Kidney epithelial cell (primary cell): Measurements from ENCODE around the gene GSTM2. TPM values are rescaled to one million over a fixed set of nuclear protein-coding genes. Genes with fewer than 3 reads are reported as not detected.
"Not testable (repeated sequence)": the region's sequence is repeated elsewhere in the genome, so short reads cannot be mapped to it uniquely, and the experiment has no call there.

ENCODE experiments used
- DNase-seq: peaks from one replicate; pipeline ENCODE4 v3.0.0-alpha.2; 2010; ENCODE audit warnings: low read depth
- H3K27me3 ChIP-seq: 2 replicates; pipeline ENCODE4 v1.6.0; 2011; ENCODE audit warnings: low read length; ENCODE audit not compliant: control insufficient read depth, insufficient read depth
- H3K36me3 ChIP-seq: 2 replicates; pipeline ENCODE4 v1.5.1; 2011; ENCODE audit warnings: low read length; ENCODE audit not compliant: control insufficient read depth, insufficient read depth
- H3K4me3 ChIP-seq: 2 replicates; pipeline ENCODE4 v1.5.1; 2011; ENCODE audit warnings: low read depth, mild to moderate bottlenecking, control low read depth, low read length
- CTCF ChIP-seq: IDR thresholded peaks from 2 replicates; pipeline ENCODE4 v1.5.1; 2011; ENCODE audit warnings: mild to moderate bottlenecking, moderate library complexity, low read length, control low read depth, inconsistent platforms; ENCODE audit not compliant: insufficient read depth, poor library complexity, severe bottlenecking
- total RNA-seq: library from RNA; depleted of rRNA; stranded (reverse); fragments of >200 nt; gene quantifications from 2 replicates; pipeline ENCODE4 v1.2.3, GENCODE V29; 2015

The GSTM2 gene
- total RNA-seq, 1 donor from 2014 or later: 3.8 TPM

- H3K36me3 ChIP-seq: no peaks in the 10 kb centered on the region
- no peak overlapping the region for H3K4me3 ChIP-seq
- no peak for DNase-seq
- H3K27me3 ChIP-seq: no peaks in the 10 kb centered on the region
- TF ChIP-seq CTCF: no peak
These were observed 36.3 kb downstream of the GSTM2 start for GRCh38 chr1:109704173-109704572.

- no peak overlapping the region for H3K4me3 ChIP-seq
- H3K27me3 ChIP-seq: no peaks in the 10 kb centered on the region
- no peak for DNase-seq
- TF ChIP-seq CTCF: no peak
- no peaks in the 10 kb centered on the region for H3K36me3 ChIP-seq
These were observed 37.6 kb downstream of the GSTM2 start for GRCh38 chr1:109705411-109705810.

GRCh38 chr1:109708949-109709348 lies 41.1 kb downstream of the GSTM2 start:
- not testable (repeated sequence) for H3K36me3 ChIP-seq, H3K4me3 ChIP-seq, H3K27me3 ChIP-seq, DNase-seq

GRCh38 chr1:109709822-109710221 lies 42.0 kb downstream of the GSTM2 start:
- not testable (repeated sequence) for DNase-seq, H3K36me3 ChIP-seq, H3K27me3 ChIP-seq, H3K4me3 ChIP-seq

GRCh38 chr1:109711593-109712320 lies 43.9 kb downstream of the GSTM2 start, which contains the start of gene GSTM5:
GSTM5 (plus strand) TSS chr1:109712251; CDS start chr1:109712313, 62 bp downstream.
- not testable (repeated sequence) for H3K27me3 ChIP-seq, H3K4me3 ChIP-seq, DNase-seq, H3K36me3 ChIP-seq

- DNase-seq: no peak
- peaks cover 3% of the 10 kb centered on the region for H3K27me3 ChIP-seq
- H3K36me3 ChIP-seq: no peaks in the 10 kb centered on the region
- no peak for TF ChIP-seq CTCF
- no peak overlapping the region for H3K4me3 ChIP-seq
These were observed 44.5 kb downstream of the GSTM2 start for GRCh38 chr1:109712321-109712864.

- Histone ChIP-seq H3K36me3 (no peaks in the 10 kb centered on the region), H3K27me3 (peaks cover 3% of the 10 kb centered on the region), H3K4me3 (no peak overlapping the region)
- TF ChIP-seq CTCF: no peak
- no peak for DNase-seq
These were observed 45.8 kb downstream of the GSTM2 start for GRCh38 chr1:109713636-109714035.
